HG03575 (cell line): Measurements from ENCODE around the gene KIAA0513.
"Not testable (repeated sequence)": the region's sequence is repeated elsewhere in the genome, so short reads cannot be mapped to it uniquely, and the experiment has no call there.

Source experiments
- ATAC-seq: cut with Tn5 transposase; IDR thresholded peaks from one replicate; pipeline ENCODE4 v1.9.1; 2021; ENCODE audit not compliant: unreplicated experiment, insufficient number of reproducible peaks, low FRiP score; ENCODE audit errors: extremely low read depth

The KIAA0513 gene

GRCh38 chr16:85045077-85045476 is 17.5 kb downstream of the KIAA0513 start:
- ATAC-seq: no peak

GRCh38 chr16:85045641-85046471 is 18.3 kb downstream of the KIAA0513 start:
- ATAC-seq: no peak

- no peak for ATAC-seq
Measured at GRCh38 chr16:85046472-85046916, 18.9 kb downstream of the KIAA0513 start.

- ATAC-seq: no peak
Measured at GRCh38 chr16:85046931-85047866, 19.6 kb downstream of the KIAA0513 start.

GRCh38 chr16:85047867-85048455 is 20.4 kb downstream of the KIAA0513 start:
- ATAC-seq: no peak

GRCh38 chr16:85048921-85049562 is 21.4 kb downstream of the KIAA0513 start:
- no peak for ATAC-seq

DNA sequence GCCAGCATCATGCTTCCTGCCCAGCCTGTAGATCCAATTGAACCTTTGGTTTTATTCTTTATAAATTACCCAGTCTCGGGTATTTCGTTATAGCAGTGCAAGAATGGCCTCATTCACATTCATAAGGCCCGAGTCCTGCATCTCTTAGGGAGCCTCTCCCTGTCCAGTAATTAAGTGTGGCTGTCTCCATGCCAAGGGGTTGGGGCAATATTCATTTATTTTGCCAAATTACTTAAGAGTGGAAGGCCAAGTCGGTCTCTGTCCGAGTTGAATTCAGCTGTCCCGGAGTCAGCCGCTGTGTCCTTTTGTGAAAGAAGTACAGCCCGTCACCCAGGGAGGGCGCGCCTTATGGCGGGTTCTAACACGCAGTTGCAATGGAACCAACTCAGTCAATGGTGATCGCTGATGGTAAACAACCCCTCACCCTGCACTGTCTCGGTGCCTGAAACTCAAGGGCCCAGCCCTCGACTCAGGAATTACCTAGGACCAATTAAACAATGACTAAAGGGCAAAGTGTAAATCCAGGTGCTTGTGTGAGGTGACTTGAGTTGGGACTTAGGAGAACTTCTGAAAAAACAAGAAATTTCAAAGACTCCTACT is 22.2 kb downstream of the KIAA0513 start:
- ATAC-seq: no peak

- no peak for ATAC-seq
Measured at GRCh38 chr16:85051067-85051581, 23.5 kb downstream of the KIAA0513 start.

GRCh38 chr16:85051683-85052082 is 24.1 kb downstream of the KIAA0513 start:
- no peak for ATAC-seq

GRCh38 chr16:85052536-85052935 is 24.9 kb downstream of the KIAA0513 start:
- no peak for ATAC-seq

- not testable (repeated sequence) for ATAC-seq
Measured at GRCh38 chr16:85054321-85054720, 26.7 kb downstream of the KIAA0513 start.

GRCh38 chr16:85054948-85055492 is 27.4 kb downstream of the KIAA0513 start:
- no peak for ATAC-seq

DNA sequence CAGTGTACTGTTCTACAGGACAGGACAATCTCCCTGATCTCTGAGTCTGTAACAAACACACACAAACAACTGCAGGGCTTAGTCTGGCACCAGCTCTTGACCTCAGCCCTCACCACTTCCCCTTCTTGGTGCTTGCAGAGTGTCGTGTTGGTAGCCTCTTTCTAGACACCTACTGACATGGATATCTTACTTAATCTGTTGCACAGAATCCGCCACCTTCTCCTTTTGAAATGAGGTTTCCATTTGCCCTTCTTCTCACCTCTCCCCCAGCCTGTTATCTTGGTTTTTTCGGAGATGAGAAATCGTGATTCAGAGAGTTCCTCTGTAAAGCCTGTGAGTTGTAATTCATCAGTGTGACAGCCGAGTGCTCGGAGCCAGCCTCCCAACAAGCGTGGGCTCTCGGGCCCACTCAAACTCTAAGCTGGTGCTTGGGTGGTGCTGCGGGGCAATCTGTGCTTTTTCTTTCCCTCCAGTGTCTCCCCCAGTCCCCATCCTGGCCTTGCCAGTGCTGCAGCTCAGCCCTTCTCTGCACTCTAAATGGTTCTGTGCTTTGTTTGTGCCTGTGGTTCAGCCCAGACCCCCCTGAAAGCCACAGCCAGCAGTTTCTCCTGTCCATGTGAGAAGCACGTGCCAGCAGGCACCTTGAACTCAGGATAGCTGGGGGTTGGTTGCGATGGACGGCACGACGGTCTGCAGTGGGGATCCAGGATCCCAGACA is 28.1 kb downstream of the KIAA0513 start:
- ATAC-seq: peak; percentile 36

DNA sequence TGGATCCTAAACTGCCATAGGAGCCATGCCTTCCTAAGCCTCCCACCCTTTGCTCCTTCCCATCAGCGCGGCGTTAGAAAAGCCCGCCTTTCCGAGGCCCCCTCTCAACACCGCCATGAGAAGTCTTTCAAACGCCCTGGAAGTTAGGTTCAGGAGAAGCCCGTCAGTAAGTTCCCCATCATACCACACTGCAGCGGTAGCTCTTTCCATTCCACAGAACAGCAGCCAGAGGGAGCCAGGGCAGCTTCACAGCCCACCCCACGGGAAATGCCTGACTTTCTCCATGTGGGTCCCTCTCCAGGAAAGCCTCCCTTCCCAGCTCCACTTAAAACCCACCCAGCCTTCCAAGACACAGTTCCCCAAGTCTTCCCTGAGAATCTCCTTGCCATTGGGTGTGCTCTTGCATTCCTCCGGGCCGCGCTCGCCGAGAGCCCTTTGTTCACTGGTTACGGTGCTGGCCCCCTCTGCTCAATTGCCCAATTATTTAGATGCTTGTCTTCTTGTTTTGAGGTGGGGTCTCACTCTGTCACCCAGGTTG is 28.7 kb downstream of the KIAA0513 start:
- ATAC-seq: no peak

DNA sequence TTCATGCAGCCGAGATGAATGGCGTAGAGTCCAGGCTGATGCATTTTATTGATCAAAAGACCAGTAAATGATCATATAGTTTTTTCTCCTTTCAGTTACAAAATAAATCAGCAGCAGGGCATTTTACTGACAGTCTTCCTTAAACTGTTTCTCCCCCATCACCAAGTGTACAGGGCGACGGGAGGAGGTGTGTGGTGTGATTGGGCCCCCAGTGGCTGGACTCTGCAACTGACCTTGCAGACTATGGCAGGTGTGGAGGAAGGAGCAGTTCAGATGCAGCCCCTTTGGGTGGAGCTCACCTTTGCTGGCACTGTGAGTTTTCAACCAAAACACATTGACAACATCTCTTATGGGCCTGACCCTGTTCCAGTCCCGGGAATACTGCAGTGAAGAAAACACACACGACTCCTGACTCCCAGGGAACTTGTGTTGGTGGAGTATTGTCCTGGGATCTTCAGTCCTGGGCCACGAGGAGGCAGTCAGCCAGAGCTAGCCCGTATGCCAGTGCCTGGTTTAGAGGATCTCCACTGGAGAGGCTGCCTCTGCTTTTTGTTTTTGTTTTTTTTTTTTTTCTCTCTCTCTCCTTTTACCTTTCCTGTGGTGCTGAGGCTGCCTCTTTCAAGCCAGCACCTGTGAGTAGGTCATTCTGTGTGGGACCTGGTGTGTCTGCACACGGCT is 29.8 kb downstream of the KIAA0513 start:
- no peak for ATAC-seq

GRCh38 chr16:85057948-85058347 is 30.4 kb downstream of the KIAA0513 start:
- no peak for ATAC-seq

- ATAC-seq: no peak
Measured at GRCh38 chr16:85058909-85059308, 31.3 kb downstream of the KIAA0513 start.
